Measurements from ENCODE around the gene SUN1. TPM values are rescaled to one million over a fixed set of nuclear protein-coding genes. Genes with fewer than 3 reads are reported as not detected.
"Not testable (repeated sequence)": the region's sequence is repeated elsewhere in the genome, so short reads cannot be mapped to it uniquely, and the experiment has no call there.

Gene SUN1
- total and polyA plus RNA-seq, 2 donors (not counting 1 experiment from before 2014, with no cell fraction given), result 185 to 220 TPM

DNA sequence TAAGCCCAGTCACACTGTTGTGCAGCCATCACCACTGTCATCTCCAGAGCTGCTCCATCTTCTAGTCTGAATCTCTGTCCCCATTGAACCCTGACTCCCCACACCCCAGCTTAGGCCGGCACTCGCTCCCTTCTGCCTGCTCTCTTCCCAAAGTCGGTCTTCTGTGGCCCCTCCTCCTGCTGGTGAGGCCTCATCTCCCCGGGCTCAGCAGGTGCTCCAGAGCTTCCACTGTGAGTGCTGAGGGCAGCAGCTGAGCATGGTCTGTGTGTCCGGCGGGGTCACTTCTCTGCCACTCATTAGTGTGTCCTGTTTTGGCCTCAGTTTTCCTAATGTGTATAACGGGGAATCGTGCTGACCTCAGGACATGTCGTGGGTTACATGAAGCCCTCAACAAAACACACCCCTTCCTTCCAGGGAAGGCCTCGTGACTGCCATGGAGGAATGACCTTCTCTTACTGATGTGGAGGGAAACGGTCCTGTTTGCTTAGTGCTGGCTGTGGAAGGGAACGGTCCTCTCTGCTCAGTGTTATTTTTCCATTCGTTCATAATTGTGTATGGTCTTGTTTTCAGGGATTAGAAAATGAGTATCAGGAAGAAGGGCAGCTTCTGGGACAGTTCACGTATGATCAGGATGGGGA is 39.7 kb downstream of the SUN1 start:
- DNase-seq (ENCODE audit: low read depth in 2 of 2), result no peak
- TF ChIP-seq, protein P1, sequence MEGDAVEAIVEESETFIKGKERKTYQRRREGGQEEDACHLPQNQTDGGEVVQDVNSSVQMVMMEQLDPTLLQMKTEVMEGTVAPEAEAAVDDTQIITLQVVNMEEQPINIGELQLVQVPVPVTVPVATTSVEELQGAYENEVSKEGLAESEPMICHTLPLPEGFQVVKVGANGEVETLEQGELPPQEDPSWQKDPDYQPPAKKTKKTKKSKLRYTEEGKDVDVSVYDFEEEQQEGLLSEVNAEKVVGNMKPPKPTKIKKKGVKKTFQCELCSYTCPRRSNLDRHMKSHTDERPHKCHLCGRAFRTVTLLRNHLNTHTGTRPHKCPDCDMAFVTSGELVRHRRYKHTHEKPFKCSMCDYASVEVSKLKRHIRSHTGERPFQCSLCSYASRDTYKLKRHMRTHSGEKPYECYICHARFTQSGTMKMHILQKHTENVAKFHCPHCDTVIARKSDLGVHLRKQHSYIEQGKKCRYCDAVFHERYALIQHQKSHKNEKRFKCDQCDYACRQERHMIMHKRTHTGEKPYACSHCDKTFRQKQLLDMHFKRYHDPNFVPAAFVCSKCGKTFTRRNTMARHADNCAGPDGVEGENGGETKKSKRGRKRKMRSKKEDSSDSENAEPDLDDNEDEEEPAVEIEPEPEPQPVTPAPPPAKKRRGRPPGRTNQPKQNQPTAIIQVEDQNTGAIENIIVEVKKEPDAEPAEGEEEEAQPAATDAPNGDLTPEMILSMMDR (conservative IDR thresholded peaks at IDR 0.05 in 1 of 2, IDR thresholded peaks at IDR 0.05 in 1 of 2; ENCODE audit: low read depth in 1 of 2, low read length in 2 of 2), result no peak
- no peak for TF ChIP-seq EZH2 (IDR thresholded peaks at IDR 0.05; ENCODE audit: low read length, missing control alignments)
- Histone ChIP-seq H3K27me3 (ENCODE audit: control insufficient read depth, insufficient read depth, low read length) (no peaks in the 10 kb centered on the region), H3K4me2 (ENCODE audit: extremely low read depth, insufficient read depth, low read length) (no peak overlapping the region), H3K36me3 (ENCODE audit: control insufficient read depth, insufficient read depth, low read length) (peaks cover 21% of the 10 kb centered on the region), H3K4me1 (ENCODE audit: control insufficient read depth, extremely low read depth, insufficient read depth, low read length) (peaks cover 10% of the 10 kb centered on the region), H3K4me3 (replicated peaks in 1 of 4; ENCODE audit: control extremely low read depth in 1 of 4, insufficient read depth in 1 of 4, low read depth in 3 of 4, low read length in 4 of 4) (no peak overlapping the region), H3K79me2 (ENCODE audit: control insufficient read depth, insufficient read depth, low read length) (peaks cover 16% of the 10 kb centered on the region), H2AFZ (ENCODE audit: low read length) (no peak overlapping the region), H3K9me3 (ENCODE audit: control insufficient read depth, insufficient read depth, low read depth, low read length) (no peaks in the 10 kb centered on the region), H3K27ac (ENCODE audit: insufficient read depth, low read length) (no peak overlapping the region), H3K9ac (ENCODE audit: insufficient read depth, low read length) (no peak overlapping the region), H4K20me1 (ENCODE audit: control insufficient read depth, extremely low read depth, insufficient read depth, low read length) (no peaks in the 10 kb centered on the region)

DNA sequence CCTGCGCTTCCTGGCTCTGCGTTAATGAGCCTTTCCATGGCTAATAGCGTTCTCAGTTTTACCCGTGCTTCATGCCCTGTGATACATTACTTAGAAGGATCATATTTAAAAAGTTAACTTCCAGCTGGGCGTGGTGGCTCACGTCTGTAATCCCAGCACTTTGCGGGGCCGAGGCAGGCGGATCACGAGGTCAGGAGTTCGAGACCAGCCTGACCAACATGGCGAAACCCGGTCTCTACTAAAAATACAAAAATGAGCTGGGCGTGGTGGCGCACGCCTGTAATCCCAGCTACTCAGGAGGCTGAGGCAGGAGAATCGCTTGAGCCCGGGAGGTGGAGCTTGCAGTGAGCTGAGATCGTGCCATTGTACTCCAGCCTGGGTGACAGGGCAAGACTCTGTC is 40.4 kb downstream of the SUN1 start:
- not testable (repeated sequence) for H3K4me1 ChIP-seq (ENCODE audit: control insufficient read depth, extremely low read depth, insufficient read depth, low read length); H3K27ac ChIP-seq (ENCODE audit: insufficient read depth, low read length); DNase-seq (ENCODE audit: low read depth in 2 of 2); H2AFZ ChIP-seq (ENCODE audit: low read length); H3K4me3 ChIP-seq (replicated peaks in 1 of 4; ENCODE audit: control extremely low read depth in 1 of 4, insufficient read depth in 1 of 4, low read depth in 3 of 4, low read length in 4 of 4); H3K4me2 ChIP-seq (ENCODE audit: extremely low read depth, insufficient read depth, low read length); H3K9me3 ChIP-seq (ENCODE audit: control insufficient read depth, insufficient read depth, low read depth, low read length); H4K20me1 ChIP-seq (ENCODE audit: control insufficient read depth, extremely low read depth, insufficient read depth, low read length); H3K27me3 ChIP-seq (ENCODE audit: control insufficient read depth, insufficient read depth, low read length); H3K9ac ChIP-seq (ENCODE audit: insufficient read depth, low read length)
- H3K79me2 ChIP-seq (ENCODE audit: control insufficient read depth, insufficient read depth, low read length), result peaks cover 20% of the 10 kb centered on the region
- peaks cover 21% of the 10 kb centered on the region for H3K36me3 ChIP-seq (ENCODE audit: control insufficient read depth, insufficient read depth, low read length)

DNA sequence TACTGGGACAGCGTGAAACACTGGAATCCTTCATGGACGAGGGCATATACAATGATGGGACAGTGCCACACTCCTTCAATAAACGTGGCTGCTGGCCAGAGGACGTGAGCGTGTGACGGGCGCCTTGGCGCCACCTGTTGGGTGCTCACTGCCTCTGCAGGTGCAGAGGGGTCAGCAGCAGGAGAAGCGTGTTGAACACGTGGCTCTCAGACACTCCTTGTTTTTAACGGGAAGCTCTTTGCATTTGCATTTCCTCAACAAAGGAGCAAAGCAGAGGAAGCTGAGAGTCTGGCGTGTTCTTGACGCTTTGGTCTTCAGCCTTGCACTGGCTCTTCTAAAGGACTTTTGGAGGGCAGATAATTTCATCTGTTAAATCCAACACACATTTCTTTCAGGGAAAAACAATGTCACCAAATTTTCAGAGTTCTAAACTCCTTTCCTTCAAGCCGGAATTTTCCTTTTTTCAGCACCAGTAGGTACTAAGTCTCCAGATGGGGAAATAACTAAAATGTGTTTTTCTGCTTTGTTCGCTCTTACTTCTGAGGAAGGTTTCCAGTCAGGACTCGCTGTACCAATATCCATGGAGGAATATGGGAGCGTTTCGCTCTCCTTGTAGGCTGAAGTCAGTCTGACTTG is 41.2 kb downstream of the SUN1 start:
- Histone ChIP-seq H3K4me3 (replicated peaks in 1 of 4; ENCODE audit: control extremely low read depth in 1 of 4, insufficient read depth in 1 of 4, low read depth in 3 of 4, low read length in 4 of 4) (no peak overlapping the region), H3K4me2 (ENCODE audit: extremely low read depth, insufficient read depth, low read length) (no peak overlapping the region), H3K9ac (ENCODE audit: insufficient read depth, low read length) (no peak overlapping the region), H2AFZ (ENCODE audit: low read length) (no peak overlapping the region), H3K27ac (ENCODE audit: insufficient read depth, low read length) (no peak overlapping the region), H3K36me3 (ENCODE audit: control insufficient read depth, insufficient read depth, low read length) (peaks cover 15% of the 10 kb centered on the region), H3K9me3 (ENCODE audit: control insufficient read depth, insufficient read depth, low read depth, low read length) (no peaks in the 10 kb centered on the region), H3K27me3 (ENCODE audit: control insufficient read depth, insufficient read depth, low read length) (no peaks in the 10 kb centered on the region), H3K79me2 (ENCODE audit: control insufficient read depth, insufficient read depth, low read length) (peaks cover 22% of the 10 kb centered on the region), H3K4me1 (ENCODE audit: control insufficient read depth, extremely low read depth, insufficient read depth, low read length) (no peaks in the 10 kb centered on the region), H4K20me1 (ENCODE audit: control insufficient read depth, extremely low read depth, insufficient read depth, low read length) (no peaks in the 10 kb centered on the region)
- peak; percentile 57 to 83 for DNase-seq (ENCODE audit: low read depth in 2 of 2)
- TF ChIP-seq, protein P1 (conservative IDR thresholded peaks at IDR 0.05 in 1 of 2, IDR thresholded peaks at IDR 0.05 in 1 of 2; ENCODE audit: low read depth in 1 of 2, low read length in 2 of 2), result peak; percentile 78 to 98
- no peak for TF ChIP-seq EZH2 (IDR thresholded peaks at IDR 0.05; ENCODE audit: low read length, missing control alignments)

Measured in fibroblast of lung (primary cell).